SH-SY5Y (cell line): ENCODE data around the gene IGF2BP1.

Experiments
- GATA2 ChIP-seq: IDR thresholded peaks from 2 replicates; pipeline ENCODE4 v1.6.1; 2011; ENCODE audit warnings: mild to moderate bottlenecking, low read depth, low read length
- GATA3 ChIP-seq: IDR thresholded peaks from 2 replicates; pipeline ENCODE4 v1.6.1; 2011; ENCODE audit warnings: low read depth, mild to moderate bottlenecking, low read length, moderate library complexity

- TF ChIP-seq GATA2 (no peak), GATA3 (no peak)
Observed at GRCh38 chr17:49085565-49086315, 88.6 kb downstream of the IGF2BP1 start.
